OCI-LY7 (cell line): ENCODE measurements around the gene GRHL3. TPM values are rescaled to one million over a fixed set of nuclear protein-coding genes. Genes with fewer than 3 reads are reported as not detected.

Source experiments
- BruUV-seq: library from RNA; stranded (reverse); fragments of 400-500 nt; replicated peaks from 2 replicates; lab custom pipeline; 2021; lab: Mats Ljungman, UMichigan
- CTCF ChIA-PET: fragments of 300-600 bp; sonication (Branson Sonifier 250); formaldehyde crosslinking; loops from one replicate; lab custom pipeline; 2022; ENCODE audit warnings: antibody characterized with exemption; ENCODE audit not compliant: unreplicated experiment; lab: Charles Lee
- POLR2A ChIA-PET: fragments of 300-600 bp; sonication (Branson Sonifier 250); formaldehyde crosslinking; loops from one replicate; lab custom pipeline; 2022; ENCODE audit warnings: antibody characterized with exemption; lab: Charles Lee
- DNase-seq: peaks from one replicate; pipeline ENCODE4 v3.0.0-alpha.2; 2015; ENCODE audit warnings: low spot score
- H2AFZ ChIP-seq: fragments of 200-600 bp; sonication (generic), shearing (Covaris generic); 2 replicates; pipeline ENCODE4 v1.6.1; 2014; ENCODE audit warnings: mild to moderate bottlenecking, antibody characterized with exemption, low read length, moderate library complexity
- H3K27ac ChIP-seq: fragments of 200-600 bp; sonication (generic); 2 replicates; pipeline ENCODE4 v1.5.1; 2014; ENCODE audit warnings: mixed run types, low read depth, mild to moderate bottlenecking, moderate library complexity, low read length, inconsistent platforms; ENCODE audit not compliant: poor library complexity, severe bottlenecking
- H3K36me3 ChIP-seq: fragments of 200-600 bp; sonication (generic); 2 replicates; pipeline ENCODE4 v1.6.1; 2014; ENCODE audit warnings: mild to moderate bottlenecking, antibody characterized with exemption, low read length, moderate library complexity, mixed read lengths; ENCODE audit not compliant: insufficient read depth
- H3K4me1 ChIP-seq: fragments of 200-600 bp; sonication (generic); 2 replicates; pipeline ENCODE4 v1.5.1; 2014; ENCODE audit warnings: mild to moderate bottlenecking, low read length; ENCODE audit not compliant: insufficient read depth, poor library complexity, severe bottlenecking
- H3K4me2 ChIP-seq: fragments of 200-600 bp; sonication (generic); 2 replicates; pipeline ENCODE4 v1.6.1; 2014; ENCODE audit warnings: mild to moderate bottlenecking, low read length
- H3K4me3 ChIP-seq: fragments of 200-600 bp; sonication (generic); 2 replicates; pipeline ENCODE4 v1.5.1; 2014; ENCODE audit warnings: mild to moderate bottlenecking, low read depth, low read length; ENCODE audit not compliant: poor library complexity, severe bottlenecking
- H3K79me2 ChIP-seq: fragments of 200-600 bp; sonication (generic); 2 replicates; pipeline ENCODE4 v1.6.1; 2016; ENCODE audit warnings: low read depth, mild to moderate bottlenecking, low read length, moderate library complexity, mixed read lengths; ENCODE audit not compliant: insufficient read depth
- H3K9me2 ChIP-seq: fragments of 200-600 bp; sonication (generic); 2 replicates; pipeline ENCODE4 v1.6.1; 2016; ENCODE audit warnings: mild to moderate bottlenecking, low read length, mixed read lengths; ENCODE audit not compliant: insufficient read depth
- H3K9me3 ChIP-seq: fragments of 200-600 bp; sonication (generic); 2 replicates; pipeline ENCODE4 v1.6.1; 2014; ENCODE audit warnings: mild to moderate bottlenecking, mixed run types, low read length, mixed read lengths
- H4K20me1 ChIP-seq: fragments of 200-600 bp; sonication (generic); 2 replicates; pipeline ENCODE4 v1.6.1; 2014; ENCODE audit warnings: mild to moderate bottlenecking, antibody characterized with exemption, low read length, moderate library complexity, mixed read lengths; ENCODE audit not compliant: insufficient read depth
- EZH2phosphoT487 ChIP-seq: fragments of 200-600 bp; sonication (generic); IDR thresholded peaks from 2 replicates; pipeline ENCODE4 v1.6.1; 2018; ENCODE audit warnings: low read depth, borderline replicate concordance, mild to moderate bottlenecking, mixed run types, antibody characterized with exemption, low read length, moderate library complexity, mixed read lengths
- intact Hi-C: fragments of 100-400 bp; cut with micrococcal nuclease; formaldehyde crosslinking; loops from one replicate; pipeline ENCODE4 v1.10.0; 2022; ENCODE audit not compliant: unreplicated experiment
- total RNA-seq, 2 experiments: library from RNA; depleted of rRNA in 1 of 2; stranded (reverse); fragments of >200 nt in 1 of 2; shearing (Covaris generic) in 1 of 2; gene quantifications; 2 replicates each; pipeline ENCODE4 v1.2.3, GENCODE V29; 2014 to 2022
- TF ChIP-seq, protein P1 (sequence below): fragments of 200-600 bp; sonication (generic); conservative IDR thresholded peaks from 2 replicates; pipeline ENCODE4 v1.5.1; 2014; ENCODE audit warnings: mild to moderate bottlenecking, antibody characterized with exemption, low read length, moderate library complexity, mixed read lengths

Gene GRHL3
- total RNA-seq, 2 experiments from 2014 or later = 0.09 to 0.65 TPM

DNA sequence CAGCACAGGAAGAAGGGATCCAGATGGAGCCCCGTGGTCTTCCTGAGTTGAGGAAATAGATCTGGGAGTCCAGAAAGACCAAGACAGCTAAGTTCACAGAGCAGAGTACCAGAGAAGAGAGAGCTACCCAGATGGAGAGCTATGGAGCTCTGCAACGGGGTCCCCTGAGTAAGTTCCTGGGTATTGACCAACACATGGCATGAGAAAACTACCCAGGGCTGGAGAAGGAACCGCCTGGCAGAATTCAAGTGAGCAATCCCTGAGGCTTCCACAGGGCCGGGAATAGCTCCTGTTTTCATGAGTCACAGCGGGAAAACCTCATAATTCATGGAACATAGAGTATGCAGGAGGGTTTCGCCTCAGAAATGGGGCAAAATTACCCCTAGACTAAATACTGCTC is 74.7 kb downstream of the GRHL3 start:
- Histone ChIP-seq H3K27ac (peak overlapping the region; percentile 88), H3K9me3 (peaks cover 10% of the 10 kb centered on the region; the same call in 1 of the 2 replicates), H4K20me1 (no peaks in the 10 kb centered on the region), H3K79me2 (no peaks in the 10 kb centered on the region), H3K36me3 (no peaks in the 10 kb centered on the region), H3K4me2 (peak overlapping the region; percentile 86), H3K4me1 (peaks cover 44% of the 10 kb centered on the region), H2AFZ (peak overlapping the region; percentile 93; the same call in 1 of the 2 replicates), H3K4me3 (peak overlapping the region; percentile 15), H3K9me2 (no peaks in the 10 kb centered on the region)
- intact Hi-C loops = no loop called here
- POLR2A ChIA-PET = interaction anchor here (0.6 to 4.3 kb wide), 13 partner anchors 11 to 244 kb away, joined by 3 to 45 read pairs (median 4); partner anchors contain the start of gene STPG1
- BruUV-seq = no TSS peak
- CTCF ChIA-PET = interaction anchor here (1.3 to 4.3 kb wide), 3 partner anchors 192 to 244 kb away, joined by 6 to 37 read pairs (median 6); no protein-coding TSS in a partner anchor
- DNase-seq = no peak
- TF ChIP-seq, protein P1, sequence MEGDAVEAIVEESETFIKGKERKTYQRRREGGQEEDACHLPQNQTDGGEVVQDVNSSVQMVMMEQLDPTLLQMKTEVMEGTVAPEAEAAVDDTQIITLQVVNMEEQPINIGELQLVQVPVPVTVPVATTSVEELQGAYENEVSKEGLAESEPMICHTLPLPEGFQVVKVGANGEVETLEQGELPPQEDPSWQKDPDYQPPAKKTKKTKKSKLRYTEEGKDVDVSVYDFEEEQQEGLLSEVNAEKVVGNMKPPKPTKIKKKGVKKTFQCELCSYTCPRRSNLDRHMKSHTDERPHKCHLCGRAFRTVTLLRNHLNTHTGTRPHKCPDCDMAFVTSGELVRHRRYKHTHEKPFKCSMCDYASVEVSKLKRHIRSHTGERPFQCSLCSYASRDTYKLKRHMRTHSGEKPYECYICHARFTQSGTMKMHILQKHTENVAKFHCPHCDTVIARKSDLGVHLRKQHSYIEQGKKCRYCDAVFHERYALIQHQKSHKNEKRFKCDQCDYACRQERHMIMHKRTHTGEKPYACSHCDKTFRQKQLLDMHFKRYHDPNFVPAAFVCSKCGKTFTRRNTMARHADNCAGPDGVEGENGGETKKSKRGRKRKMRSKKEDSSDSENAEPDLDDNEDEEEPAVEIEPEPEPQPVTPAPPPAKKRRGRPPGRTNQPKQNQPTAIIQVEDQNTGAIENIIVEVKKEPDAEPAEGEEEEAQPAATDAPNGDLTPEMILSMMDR = no peak
- TF ChIP-seq EZH2phosphoT487 = no peak

DNA sequence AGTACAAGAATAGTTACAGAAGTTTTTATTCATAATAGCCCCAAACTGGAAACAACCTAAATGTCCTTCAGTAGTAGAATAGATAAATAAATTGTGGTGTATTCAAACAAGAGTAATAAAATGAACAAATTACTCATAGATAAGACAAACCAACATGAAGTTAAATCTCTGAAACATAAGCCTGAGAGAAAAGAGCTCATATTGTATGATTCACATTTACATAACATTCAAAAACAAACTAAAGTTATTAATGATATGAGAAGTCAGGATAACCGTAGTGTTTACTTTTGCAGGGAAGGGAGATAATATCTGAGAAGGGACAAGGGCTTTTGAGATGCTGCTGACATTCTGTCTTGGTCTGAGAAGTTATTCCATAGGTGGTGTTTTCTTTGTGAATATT is 80.9 kb downstream of the GRHL3 start:
- TF ChIP-seq, protein P1 = no peak
- ChIA-PET CTCF (no interaction called here), POLR2A (interaction anchor here (0.6 to 1.5 kb wide), 5 partner anchors 9 to 231 kb away, joined by 3 to 6 read pairs (median 3); partner anchors contain the start of gene NIPAL3)
- peaks cover 10% of the 10 kb centered on the region; the same call in 1 of the 2 replicates for H3K9me3 ChIP-seq
- H3K4me2 ChIP-seq = no peak overlapping the region
- H3K27ac ChIP-seq = no peak overlapping the region
- no TSS peak for BruUV-seq
- no peak for DNase-seq
- H3K9me2 ChIP-seq = no peaks in the 10 kb centered on the region
- H3K36me3 ChIP-seq = no peaks in the 10 kb centered on the region
- H4K20me1 ChIP-seq = no peaks in the 10 kb centered on the region
- H3K4me1 ChIP-seq = no peaks in the 10 kb centered on the region
- intact Hi-C loops = no loop called here
- H3K4me3 ChIP-seq = no peak overlapping the region
- no peak overlapping the region for H2AFZ ChIP-seq
- H3K79me2 ChIP-seq = no peaks in the 10 kb centered on the region

DNA sequence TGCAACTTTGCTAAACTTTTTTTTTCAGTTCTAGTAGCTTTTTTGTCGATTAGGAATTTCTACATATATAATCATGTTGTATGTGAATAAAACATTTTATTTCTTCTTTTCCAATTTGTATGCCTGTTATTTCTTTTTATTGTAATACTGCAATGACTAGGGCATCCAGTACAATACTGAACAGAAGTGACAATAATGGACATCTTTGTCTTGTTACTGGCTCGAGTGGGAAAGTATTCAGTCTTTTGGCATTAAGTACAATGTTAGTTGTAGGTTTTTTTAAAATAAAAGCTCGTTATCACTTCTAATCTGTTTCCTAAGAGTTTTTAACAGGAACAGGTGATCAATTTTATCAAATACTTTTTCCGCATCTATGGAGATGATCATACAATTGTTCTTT is 84.6 kb downstream of the GRHL3 start:
- ChIA-PET POLR2A (interaction anchor here (0.8 kb wide), 1 partner anchor 98 kb away, joined by 3 read pairs; no protein-coding TSS in a partner anchor), CTCF (no interaction called here)
- TF ChIP-seq, protein P1 = no peak
- no peak for TF ChIP-seq EZH2phosphoT487

More for the DNA sequence above, 84.6 kb downstream of the GRHL3 start:
- H3K4me2 ChIP-seq = no peak overlapping the region
- H3K79me2 ChIP-seq = no peaks in the 10 kb centered on the region
- H3K4me3 ChIP-seq = no peak overlapping the region
- H3K9me2 ChIP-seq = no peaks in the 10 kb centered on the region
- H3K36me3 ChIP-seq = no peaks in the 10 kb centered on the region; the same call in 1 of the 2 replicates
- DNase-seq = no peak
- no peaks in the 10 kb centered on the region for H3K4me1 ChIP-seq
- no peak overlapping the region for H3K27ac ChIP-seq
- no peaks in the 10 kb centered on the region for H4K20me1 ChIP-seq
- intact Hi-C loops = no loop called here
- no TSS peak for BruUV-seq
- H3K9me3 ChIP-seq = no peaks in the 10 kb centered on the region
- H2AFZ ChIP-seq = no peak overlapping the region
